ENCODE measurements around the gene TRIM62. TPM values are rescaled to one million over a fixed set of nuclear protein-coding genes. Genes with fewer than 3 reads are reported as not detected.

The TRIM62 gene
- total and polyA plus RNA-seq, 9 donors, result 3.3 to 11.4 (median 5.7) TPM

GRCh38 chr1:33176362-33176850 is 5.4 kb downstream of the TRIM62 start:
- Histone ChIP-seq H3K4me3 (no peak overlapping the region), H3K27me3 (no peaks in the 10 kb centered on the region), H3K4me1 (ENCODE audit: insufficient read depth) (peaks cover 6% of the 10 kb centered on the region), H3K36me3 (no peaks in the 10 kb centered on the region), H3K9me3 (no peaks in the 10 kb centered on the region), H3K27ac (no peak overlapping the region)
- TF ChIP-seq EP300 (IDR thresholded peaks at IDR 0.05) (no peak), CTCF (IDR thresholded peaks at IDR 0.05) (no peak), POLR2A (IDR thresholded peaks at IDR 0.05) (no peak)
- intact Hi-C loops (cut with DNase I), result no loop called here
- 75 to 77% (median 76%) methylated on average over 9 to 11 of the region's 11 CpGs for WGBS, 3 donors
- no peak for DNase-seq

DNA sequence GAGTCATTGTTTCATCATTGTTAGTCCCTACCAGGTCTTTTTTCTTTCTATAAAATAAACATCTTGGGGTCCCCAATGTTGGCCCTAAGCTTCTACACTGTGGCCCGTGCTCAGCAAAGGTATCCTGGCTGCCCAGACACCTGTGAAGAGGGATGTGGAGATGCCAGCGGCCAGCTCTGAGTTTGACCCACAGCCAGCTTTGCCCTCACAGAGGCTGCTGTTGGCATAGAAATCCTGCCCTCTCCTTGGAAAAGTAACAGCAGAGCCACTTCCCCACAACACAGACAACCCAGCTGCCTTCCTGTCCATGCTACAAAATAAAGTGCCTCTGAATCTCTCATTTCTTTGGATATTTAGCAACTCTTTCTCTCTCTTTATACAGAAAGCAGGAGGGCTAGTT is 6.0 kb downstream of the TRIM62 start:
- DNase-seq, result no peak
- no peaks in the 10 kb centered on the region for H3K9me3 ChIP-seq
- intact Hi-C loops (cut with DNase I), result no loop called here
- H3K27ac ChIP-seq, result no peak overlapping the region
- H3K4me1 ChIP-seq (ENCODE audit: insufficient read depth), result peaks cover 6% of the 10 kb centered on the region
- no peak for TF ChIP-seq CTCF (IDR thresholded peaks at IDR 0.05)
- TF ChIP-seq POLR2A (IDR thresholded peaks at IDR 0.05), result no peak
- no peak for TF ChIP-seq EP300 (IDR thresholded peaks at IDR 0.05)
- no peaks in the 10 kb centered on the region for H3K27me3 ChIP-seq
- whole genome bisulfite sequencing, 3 donors, result 91 to 95% (median 93%) methylated on average over 2 of the region's 2 CpGs
- no peak overlapping the region for H3K4me3 ChIP-seq
- H3K36me3 ChIP-seq, result no peaks in the 10 kb centered on the region

DNA sequence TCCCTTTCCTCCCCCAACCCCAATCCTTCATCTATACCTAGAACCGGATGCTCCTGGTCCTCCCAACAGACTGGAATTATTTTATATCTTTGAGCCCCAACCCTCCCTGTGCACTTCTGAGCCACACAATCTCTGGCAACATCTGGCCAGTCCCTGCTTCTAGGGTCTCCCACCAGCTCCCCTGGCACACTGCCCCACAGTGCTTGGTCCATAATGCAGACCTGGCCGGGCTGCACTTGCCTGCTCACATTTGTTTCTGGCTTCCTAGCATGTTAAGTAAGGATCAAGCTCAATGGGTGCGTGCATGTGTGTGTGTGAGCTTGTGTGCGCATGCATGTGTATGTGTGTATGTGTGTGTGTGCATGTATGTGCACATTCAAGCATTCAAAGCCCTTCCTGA is 8.8 kb downstream of the TRIM62 start:
- no peak overlapping the region for H3K4me3 ChIP-seq
- no peak for TF ChIP-seq EP300 (IDR thresholded peaks at IDR 0.05)
- TF ChIP-seq POLR2A (IDR thresholded peaks at IDR 0.05), result no peak
- TF ChIP-seq CTCF (IDR thresholded peaks at IDR 0.05), result no peak
- no peaks in the 10 kb centered on the region for H3K4me1 ChIP-seq (ENCODE audit: insufficient read depth)
- H3K9me3 ChIP-seq, result no peaks in the 10 kb centered on the region
- H3K27me3 ChIP-seq, result no peaks in the 10 kb centered on the region
- intact Hi-C loops (cut with DNase I), result no loop called here
- no peaks in the 10 kb centered on the region for H3K36me3 ChIP-seq
- WGBS, 3 donors, result 61 to 70% (median 62%) methylated on average over 4 of the region's 4 CpGs
- H3K27ac ChIP-seq, result no peak overlapping the region
- DNase-seq, result no peak

DNA sequence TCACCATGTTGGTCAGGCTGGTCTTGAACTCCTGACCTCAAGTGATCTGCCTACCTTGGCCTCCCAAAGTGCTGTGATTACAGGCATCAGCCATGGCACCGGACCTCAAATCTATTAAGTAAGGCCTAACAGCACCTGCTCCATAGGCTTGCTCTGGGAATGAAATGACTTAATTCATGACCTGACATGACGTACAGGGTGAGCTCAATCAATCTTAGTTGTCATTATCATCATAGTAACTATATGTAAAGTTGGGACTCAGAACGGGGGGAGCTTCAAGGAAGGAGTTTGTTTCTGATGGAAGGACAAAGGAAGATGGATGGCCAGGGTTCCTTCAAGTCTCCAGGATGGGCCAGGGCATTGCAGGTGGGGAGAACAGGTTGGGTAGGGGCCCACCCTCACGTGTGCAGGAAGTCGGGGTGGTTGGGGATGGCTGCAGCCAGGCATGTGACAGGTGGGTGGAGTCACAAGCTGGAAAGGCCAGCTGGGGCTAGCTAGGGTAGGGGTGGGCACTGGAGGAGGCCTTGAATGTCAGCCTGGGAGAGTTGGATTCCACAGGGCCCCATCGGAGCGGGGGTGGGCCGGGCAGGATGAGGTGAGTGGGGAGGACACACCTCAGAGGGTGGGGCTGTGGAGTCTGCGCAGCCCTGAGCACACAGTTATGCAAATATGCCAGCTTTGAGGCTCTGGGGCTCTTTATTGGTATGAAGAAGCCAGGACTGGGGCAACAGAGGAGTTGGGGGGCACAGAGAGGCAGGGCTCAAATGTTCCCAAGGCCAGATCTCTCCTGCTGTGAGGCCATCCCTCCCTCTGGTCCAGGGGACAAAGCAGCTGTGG is 9.6 kb downstream of the TRIM62 start:
- intact Hi-C loops (cut with DNase I), result no loop called here
- TF ChIP-seq POLR2A (IDR thresholded peaks at IDR 0.05) (no peak), CTCF (IDR thresholded peaks at IDR 0.05) (no peak), EP300 (IDR thresholded peaks at IDR 0.05) (no peak)
- H3K27me3 ChIP-seq, result no peaks in the 10 kb centered on the region

More for the DNA sequence above, 9.6 kb downstream of the TRIM62 start:
- Histone ChIP-seq H3K4me3 (no peak overlapping the region), H3K36me3 (no peaks in the 10 kb centered on the region), H3K4me1 (ENCODE audit: insufficient read depth) (no peaks in the 10 kb centered on the region), H3K27ac (no peak overlapping the region), H3K9me3 (no peaks in the 10 kb centered on the region)
- DNase-seq, result no peak
- 68 to 77% (median 73%) methylated on average over 8 to 9 of the region's 9 CpGs for WGBS, 3 donors

Measured in ovary (tissue), 9 donors.